Gastroesophageal sphincter (tissue), 3 donors: ENCODE results near the gene OGFR.

Experiments used
- CTCF ChIP-seq, 4 experiments: fragments of 200-600 bp in 2 of 4; fragments of 450-650 bp in 2 of 4; sonication (generic) in 1 of 4; IDR thresholded peaks; one replicate each; pipeline ENCODE4 v1.5.1; 2017 to 2019; ENCODE audit warnings: antibody characterized with exemption in 4 of 4, mild to moderate bottlenecking in 2 of 4, moderate library complexity in 2 of 4
- POLR2AphosphoS5 ChIP-seq: sonication (generic); formaldehyde crosslinking; IDR thresholded peaks from one replicate; pipeline ENCODE4 v1.6.1; 2017; ENCODE audit warnings: antibody characterized with exemption

- TF ChIP-seq CTCF (IDR thresholded peaks at IDR 0.05) (no peak), POLR2AphosphoS5 (no peak)
These were observed 14.6 kb upstream of the OGFR start for GRCh38 chr20:62790075-62790474.
